CD4-positive, alpha-beta T cell treated with Interleukin-15 for 4 hours (primary cell): ENCODE results near the gene CDC42EP1.

Experiments
- DNase-seq: peaks from one replicate; pipeline ENCODE4 v3.0.0-alpha.2; 2020; ENCODE audit warnings: low spot score

Gene CDC42EP1

GRCh38 chr22:37616201-37617083, 56.2 kb downstream of the CDC42EP1 start:
- no peak for DNase-seq

GRCh38 chr22:37617431-37617830, 57.2 kb downstream of the CDC42EP1 start:
- DNase-seq, result no peak

GRCh38 chr22:37618072-37618656, 57.9 kb downstream of the CDC42EP1 start:
- no peak for DNase-seq

- DNase-seq, result no peak
Measured at GRCh38 chr22:37618674-37619073, 58.4 kb downstream of the CDC42EP1 start.
